ENCODE results near the gene STARD5.
A peak's percentile ranks its signal among the peaks of the same experiment; 100 is the strongest.

The STARD5 gene

DNA sequence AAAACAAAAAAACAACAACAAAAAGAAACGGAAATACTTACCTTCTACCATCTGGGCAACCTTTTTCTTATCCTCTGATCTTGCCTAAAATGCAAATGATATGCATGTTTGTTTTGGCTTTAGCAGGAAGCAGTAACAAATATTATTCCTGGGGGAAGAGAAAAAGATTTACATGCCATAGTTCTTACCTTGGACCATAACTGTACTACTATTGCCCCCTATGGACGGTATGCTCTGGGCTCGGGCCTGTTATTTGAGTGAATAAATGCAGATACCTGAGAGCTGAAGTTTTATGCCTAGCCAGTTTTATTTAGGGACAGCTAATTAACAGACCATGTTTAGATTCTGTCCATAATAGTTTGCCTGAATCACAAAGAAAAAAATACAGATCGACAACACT is 12.6 kb upstream of the STARD5 start:
- peaks cover 8 to 18% of the 10 kb centered on the region in 2 experiments for H3K27me3 ChIP-seq (ENCODE audit: control insufficient read depth in 1 of 2, insufficient read depth in 1 of 2, low read length in 2 of 2)
- no peaks in the 10 kb centered on the region for H3K9me3 ChIP-seq (ENCODE audit: control insufficient read depth, low read length)
- no peak overlapping the region for H3K9ac ChIP-seq (ENCODE audit: low read length)
- H2AK5ac ChIP-seq (ENCODE audit: low read length, severe bottlenecking) = no peak overlapping the region
- H3K14ac ChIP-seq (ENCODE audit: low read length in 2 of 2) = no peak overlapping the region
- 100% methylated on average over 1 of the region's 4 CpGs for WGBS
- no peak overlapping the region for H4K91ac ChIP-seq (ENCODE audit: low read length)
- no peak overlapping the region for H3K18ac ChIP-seq (ENCODE audit: low read depth in 1 of 2, low read length in 2 of 2)
- peaks cover 5% of the 10 kb centered on the region for H3K4me1 ChIP-seq (ENCODE audit: control insufficient read depth, insufficient read depth, low read depth, low read length)
- no peak overlapping the region for H2AFZ ChIP-seq (ENCODE audit: low read depth, low read length)
- H3K79me1 ChIP-seq (replicated peaks; ENCODE audit: low read length, poor library complexity, severe bottlenecking) = peaks cover 1% of the 10 kb centered on the region
- H2BK15ac ChIP-seq (ENCODE audit: low read depth, poor library complexity, severe bottlenecking) = no peak overlapping the region
- no peak overlapping the region for H4K8ac ChIP-seq (ENCODE audit: low read length)
- H2BK120ac ChIP-seq (ENCODE audit: low read depth, low read length) = no peak overlapping the region
- H3K4ac ChIP-seq (ENCODE audit: low read depth in 1 of 2, low read length in 2 of 2) = no peak overlapping the region
- peaks cover 0 to 7% of the 10 kb centered on the region in 2 experiments for H3K36me3 ChIP-seq (ENCODE audit: control insufficient read depth in 1 of 2, insufficient read depth in 2 of 2, low read depth in 1 of 2, low read length in 2 of 2)
- no peak overlapping the region for H2BK12ac ChIP-seq (ENCODE audit: low read length in 2 of 2)
- no peak overlapping the region for H3K23ac ChIP-seq (ENCODE audit: low read length in 2 of 2)
- no peak overlapping the region for H3K4me2 ChIP-seq (ENCODE audit: low read length, poor library complexity, severe bottlenecking)
- H3K27ac ChIP-seq (ENCODE audit: low read length, poor library complexity, severe bottlenecking) = no peak overlapping the region
- DNase-seq = no peak
- no peak overlapping the region for H2BK5ac ChIP-seq (ENCODE audit: low read depth, low read length, poor library complexity, severe bottlenecking)
- no peak overlapping the region for H3K4me3 ChIP-seq (ENCODE audit: insufficient read depth in 1 of 2, low read depth in 1 of 2, low read length in 2 of 2)

DNA sequence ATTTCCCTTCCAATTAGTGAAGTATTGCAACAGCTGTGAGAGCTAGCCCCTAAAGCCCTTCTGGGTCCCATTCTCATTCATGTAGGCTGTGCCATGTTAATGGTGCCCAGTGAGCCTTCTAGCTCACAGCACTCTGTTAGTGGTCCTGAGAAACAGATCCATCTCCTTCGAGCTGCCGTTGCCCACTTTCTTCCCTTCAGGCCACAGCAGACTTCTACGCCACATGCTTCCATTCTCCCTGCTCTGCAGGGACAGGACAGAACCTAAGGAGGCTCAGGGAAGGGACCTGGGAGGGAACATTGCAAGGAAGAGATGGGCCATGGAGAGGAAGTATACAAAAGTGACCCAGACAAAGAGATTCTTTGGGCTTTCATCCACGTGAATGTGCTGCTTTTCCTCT is 11.7 kb upstream of the STARD5 start:
- H2AFZ ChIP-seq (ENCODE audit: low read depth, low read length) = no peak overlapping the region
- no peak overlapping the region for H4K8ac ChIP-seq (ENCODE audit: low read length)
- no peak overlapping the region for H2BK120ac ChIP-seq (ENCODE audit: low read depth, low read length)
- no peak overlapping the region for H3K14ac ChIP-seq (ENCODE audit: low read length in 2 of 2)
- H3K4me1 ChIP-seq (ENCODE audit: control insufficient read depth, insufficient read depth, low read depth, low read length) = peaks cover 9% of the 10 kb centered on the region
- no peak overlapping the region for H3K23ac ChIP-seq (ENCODE audit: low read length in 2 of 2)
- no peak overlapping the region for H3K9ac ChIP-seq (ENCODE audit: low read length)
- H2BK12ac ChIP-seq (ENCODE audit: low read length in 2 of 2) = no peak overlapping the region
- no peak overlapping the region for H3K27ac ChIP-seq (ENCODE audit: low read length, poor library complexity, severe bottlenecking)
- H4K91ac ChIP-seq (ENCODE audit: low read length) = no peak overlapping the region
- peak overlapping the region; percentile 37 for H2AK5ac ChIP-seq (ENCODE audit: low read length, severe bottlenecking)
- H3K79me1 ChIP-seq (replicated peaks; ENCODE audit: low read length, poor library complexity, severe bottlenecking) = peaks cover 1% of the 10 kb centered on the region
- no peak overlapping the region for H3K4ac ChIP-seq (ENCODE audit: low read depth in 1 of 2, low read length in 2 of 2)
- WGBS = 100% methylated on average over 3 of the region's 4 CpGs
- no peaks in the 10 kb centered on the region for H3K9me3 ChIP-seq (ENCODE audit: control insufficient read depth, low read length)
- no peak overlapping the region for H3K4me3 ChIP-seq (ENCODE audit: insufficient read depth in 1 of 2, low read depth in 1 of 2, low read length in 2 of 2)
- H3K27me3 ChIP-seq (ENCODE audit: control insufficient read depth in 1 of 2, insufficient read depth in 1 of 2, low read length in 2 of 2) = peaks cover 3 to 12% of the 10 kb centered on the region in 2 experiments
- H2BK5ac ChIP-seq (ENCODE audit: low read depth, low read length, poor library complexity, severe bottlenecking) = no peak overlapping the region
- peaks cover 0 to 7% of the 10 kb centered on the region in 2 experiments for H3K36me3 ChIP-seq (ENCODE audit: control insufficient read depth in 1 of 2, insufficient read depth in 2 of 2, low read depth in 1 of 2, low read length in 2 of 2)
- no peak for DNase-seq
- no peak overlapping the region for H2BK15ac ChIP-seq (ENCODE audit: low read depth, poor library complexity, severe bottlenecking)
- H3K4me2 ChIP-seq (ENCODE audit: low read length, poor library complexity, severe bottlenecking) = no peak overlapping the region
- no peak overlapping the region for H3K18ac ChIP-seq (ENCODE audit: low read depth in 1 of 2, low read length in 2 of 2)

DNA sequence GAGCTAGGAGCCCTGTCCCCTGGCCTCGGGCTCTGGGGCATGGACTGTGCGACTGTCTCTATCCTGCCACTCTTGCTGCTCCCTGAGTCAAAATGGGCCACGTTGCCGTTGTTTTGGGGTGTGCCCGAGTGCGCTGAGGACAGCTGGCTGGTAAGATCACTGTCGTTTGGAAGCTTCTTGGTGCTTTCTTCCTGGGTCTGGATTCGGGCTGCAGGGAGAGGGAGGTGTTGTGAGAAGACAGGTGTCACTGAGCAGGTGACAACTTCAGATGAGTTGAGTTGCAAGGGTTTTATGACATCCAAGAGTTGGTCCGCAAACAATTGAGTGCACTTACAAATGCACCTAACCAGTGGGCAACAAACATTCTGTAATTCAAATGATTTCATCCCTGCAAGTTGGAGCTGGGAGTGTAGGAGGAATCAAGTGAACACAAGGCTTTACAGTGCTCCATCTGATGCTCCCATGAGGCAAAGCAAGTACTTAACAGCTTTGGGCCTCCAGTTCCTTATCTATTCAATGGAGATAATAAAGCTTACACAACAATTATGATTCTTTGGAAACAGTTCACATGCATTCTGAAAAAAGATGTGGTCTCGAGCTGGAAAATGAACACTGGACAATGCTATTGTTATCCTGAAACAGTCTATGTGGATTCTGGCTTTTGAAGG is 11.0 kb upstream of the STARD5 start:
- 80% methylated on average over 9 of the region's 10 CpGs for whole genome bisulfite sequencing
- peaks cover 2 to 9% of the 10 kb centered on the region in 2 experiments for H3K27me3 ChIP-seq (ENCODE audit: control insufficient read depth in 1 of 2, insufficient read depth in 1 of 2, low read length in 2 of 2)
- H2AK5ac ChIP-seq (ENCODE audit: low read length, severe bottlenecking) = peak overlapping the region; percentile 10
- H3K4me3 ChIP-seq (ENCODE audit: insufficient read depth in 1 of 2, low read depth in 1 of 2, low read length in 2 of 2) = no peak overlapping the region
- H3K79me1 ChIP-seq (replicated peaks; ENCODE audit: low read length, poor library complexity, severe bottlenecking) = peaks cover 1% of the 10 kb centered on the region
- H2BK12ac ChIP-seq (ENCODE audit: low read length in 2 of 2) = no peak overlapping the region
- DNase-seq = no peak
- H3K18ac ChIP-seq (ENCODE audit: low read depth in 1 of 2, low read length in 2 of 2) = peak overlapping the region in 1 of 2 experiments; percentile 6
- H3K27ac ChIP-seq (ENCODE audit: low read length, poor library complexity, severe bottlenecking) = no peak overlapping the region
- no peak overlapping the region for H2BK15ac ChIP-seq (ENCODE audit: low read depth, poor library complexity, severe bottlenecking)
- H3K14ac ChIP-seq (ENCODE audit: low read length in 2 of 2) = no peak overlapping the region
- H3K36me3 ChIP-seq (ENCODE audit: control insufficient read depth in 1 of 2, insufficient read depth in 2 of 2, low read depth in 1 of 2, low read length in 2 of 2) = peaks cover 0 to 7% of the 10 kb centered on the region in 2 experiments
- no peak overlapping the region for H2BK120ac ChIP-seq (ENCODE audit: low read depth, low read length)
- H3K4me1 ChIP-seq (ENCODE audit: control insufficient read depth, insufficient read depth, low read depth, low read length) = peaks cover 9% of the 10 kb centered on the region
- H4K8ac ChIP-seq (ENCODE audit: low read length) = no peak overlapping the region
- no peak overlapping the region for H3K4ac ChIP-seq (ENCODE audit: low read depth in 1 of 2, low read length in 2 of 2)
- H3K9me3 ChIP-seq (ENCODE audit: control insufficient read depth, low read length) = no peaks in the 10 kb centered on the region
- no peak overlapping the region for H3K9ac ChIP-seq (ENCODE audit: low read length)
- H2BK5ac ChIP-seq (ENCODE audit: low read depth, low read length, poor library complexity, severe bottlenecking) = no peak overlapping the region
- H3K4me2 ChIP-seq (ENCODE audit: low read length, poor library complexity, severe bottlenecking) = no peak overlapping the region
- H2AFZ ChIP-seq (ENCODE audit: low read depth, low read length) = no peak overlapping the region
- no peak overlapping the region for H3K23ac ChIP-seq (ENCODE audit: low read length in 2 of 2)
- no peak overlapping the region for H4K91ac ChIP-seq (ENCODE audit: low read length)

GRCh38 chr15:81333363-81333762 is 9.4 kb upstream of the STARD5 start:
- WGBS = 93% methylated on average over 3 of the region's 3 CpGs
- Histone ChIP-seq H2AK5ac (ENCODE audit: low read length, severe bottlenecking) (no peak overlapping the region), H4K91ac (ENCODE audit: low read length) (no peak overlapping the region), H3K79me1 (replicated peaks; ENCODE audit: low read length, poor library complexity, severe bottlenecking) (peaks cover 1% of the 10 kb centered on the region), H2BK120ac (ENCODE audit: low read depth, low read length) (no peak overlapping the region), H2AFZ (ENCODE audit: low read depth, low read length) (no peak overlapping the region), H3K4ac (ENCODE audit: low read depth in 1 of 2, low read length in 2 of 2) (no peak overlapping the region), H3K9me3 (ENCODE audit: control insufficient read depth, low read length) (no peaks in the 10 kb centered on the region), H3K4me1 (ENCODE audit: control insufficient read depth, insufficient read depth, low read depth, low read length) (peaks cover 7% of the 10 kb centered on the region), H3K4me3 (ENCODE audit: insufficient read depth in 1 of 2, low read depth in 1 of 2, low read length in 2 of 2) (no peak overlapping the region), H3K4me2 (ENCODE audit: low read length, poor library complexity, severe bottlenecking) (no peak overlapping the region), H3K23ac (ENCODE audit: low read length in 2 of 2) (no peak overlapping the region), H2BK15ac (ENCODE audit: low read depth, poor library complexity, severe bottlenecking) (no peak overlapping the region), H3K18ac (ENCODE audit: low read depth in 1 of 2, low read length in 2 of 2) (no peak overlapping the region), H2BK5ac (ENCODE audit: low read depth, low read length, poor library complexity, severe bottlenecking) (no peak overlapping the region), H3K9ac (ENCODE audit: low read length) (no peak overlapping the region), H3K14ac (ENCODE audit: low read length in 2 of 2) (no peak overlapping the region), H3K36me3 (ENCODE audit: control insufficient read depth in 1 of 2, insufficient read depth in 2 of 2, low read depth in 1 of 2, low read length in 2 of 2) (peaks cover 0 to 7% of the 10 kb centered on the region in 2 experiments), H3K27me3 (ENCODE audit: control insufficient read depth in 1 of 2, insufficient read depth in 1 of 2, low read length in 2 of 2) (peaks cover 0 to 9% of the 10 kb centered on the region in 2 experiments), H2BK12ac (ENCODE audit: low read length in 2 of 2) (no peak overlapping the region), H4K8ac (ENCODE audit: low read length) (no peak overlapping the region), H3K27ac (ENCODE audit: low read length, poor library complexity, severe bottlenecking) (no peak overlapping the region)
- no peak for DNase-seq
